ENCODE data around the gene UBAP2.
"Not testable (repeated sequence)": the region's sequence is repeated elsewhere in the genome, so short reads cannot be mapped to it uniquely, and the experiment has no call there.

- not testable (repeated sequence) for TF ChIP-seq CTCF, POLR2A (IDR thresholded peaks at IDR 0.05)
Observed at GRCh38 chr9:33962468-33962867, 86.2 kb downstream of the UBAP2 start.

All from tibial nerve (tissue), 3 donors.